Nucleus accumbens (tissue), 56 donors: ENCODE results near the gene SYNJ2.

Source experiments
- DNase-seq, 56 donors: peaks; one replicate each; lab custom pipeline; 2025; lab: John Stamatoyannopoulos, UW

Gene SYNJ2

GRCh38 chr6:158050107-158050735, 68.6 kb downstream of the SYNJ2 start:
- no peak for DNase-seq

GRCh38 chr6:158050955-158051354, 69.3 kb downstream of the SYNJ2 start:
- no peak for DNase-seq

GRCh38 chr6:158051968-158052367, 70.3 kb downstream of the SYNJ2 start:
- DNase-seq: no peak

GRCh38 chr6:158053377-158054313, 72.0 kb downstream of the SYNJ2 start:
- no peak for DNase-seq

- DNase-seq: no peak
Observed at GRCh38 chr6:158056355-158056754, 74.7 kb downstream of the SYNJ2 start.

- DNase-seq: no peak
Observed at GRCh38 chr6:158056804-158057203, 75.1 kb downstream of the SYNJ2 start.

- no peak for DNase-seq
Observed at GRCh38 chr6:158057213-158057987, 75.7 kb downstream of the SYNJ2 start.

- no peak for DNase-seq
Observed at GRCh38 chr6:158058171-158058651, 76.5 kb downstream of the SYNJ2 start.

GRCh38 chr6:158059108-158059507, 77.4 kb downstream of the SYNJ2 start:
- DNase-seq: no peak

- DNase-seq: peak in 34 of 56 donors; percentile 20 to 79 (median 56)
Observed at GRCh38 chr6:158060455-158061360, 79.0 kb downstream of the SYNJ2 start.

GRCh38 chr6:158061361-158061708, 79.7 kb downstream of the SYNJ2 start:
- DNase-seq: peak in 9 of 56 donors; percentile 27 to 68 (median 33)

GRCh38 chr6:158061709-158062461, 80.2 kb downstream of the SYNJ2 start:
- DNase-seq: no peak

- no peak for DNase-seq
Observed at GRCh38 chr6:158063736-158064135, 82.1 kb downstream of the SYNJ2 start.

GRCh38 chr6:158064725-158065251, 83.1 kb downstream of the SYNJ2 start:
- no peak for DNase-seq

- DNase-seq: no peak
Observed at GRCh38 chr6:158066136-158066781, 84.6 kb downstream of the SYNJ2 start.

GRCh38 chr6:158067436-158068015, 85.9 kb downstream of the SYNJ2 start:
- DNase-seq: no peak

GRCh38 chr6:158068156-158068892, 86.7 kb downstream of the SYNJ2 start:
- no peak for DNase-seq
